ENCODE results near the gene ELF4.

Gene ELF4

GRCh38 chrX:130058652-130059051, 51.6 kb downstream of the ELF4 start:
- in situ Hi-C loops (cut with MboI; ENCODE audit: low pct_unique_long_range_greater_than_20kb, low sequenced_read_pairs), result no loop called here
- DNase-seq, result no peak

DNA sequence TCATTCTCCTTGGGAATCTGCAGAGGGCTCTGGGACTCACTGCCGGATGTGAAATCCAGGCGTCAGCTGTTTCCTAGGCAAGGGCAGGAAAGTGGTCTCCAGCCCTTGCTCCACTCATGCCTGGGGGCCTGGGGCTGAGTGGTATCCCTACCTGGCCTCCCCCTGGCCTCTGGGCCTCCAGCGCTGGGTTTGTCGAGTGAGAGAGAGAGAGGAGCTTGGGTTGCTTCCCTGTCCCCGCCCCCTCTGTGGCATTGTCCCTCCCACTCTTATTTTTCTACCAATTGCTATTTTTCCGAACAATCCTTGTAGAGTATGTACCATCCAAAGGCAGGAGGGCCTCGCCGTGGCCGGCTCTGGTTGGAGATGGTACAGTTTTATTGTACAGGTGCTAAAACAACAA, 53.1 kb downstream of the ELF4 start:
- in situ Hi-C loops (cut with MboI; ENCODE audit: low pct_unique_long_range_greater_than_20kb, low sequenced_read_pairs), result no loop called here
- DNase-seq, result no peak

GRCh38 chrX:130055899-130056298, 54.4 kb downstream of the ELF4 start:
- no peak for DNase-seq
- in situ Hi-C loops (cut with MboI; ENCODE audit: low pct_unique_long_range_greater_than_20kb, low sequenced_read_pairs), result no loop called here

DNA sequence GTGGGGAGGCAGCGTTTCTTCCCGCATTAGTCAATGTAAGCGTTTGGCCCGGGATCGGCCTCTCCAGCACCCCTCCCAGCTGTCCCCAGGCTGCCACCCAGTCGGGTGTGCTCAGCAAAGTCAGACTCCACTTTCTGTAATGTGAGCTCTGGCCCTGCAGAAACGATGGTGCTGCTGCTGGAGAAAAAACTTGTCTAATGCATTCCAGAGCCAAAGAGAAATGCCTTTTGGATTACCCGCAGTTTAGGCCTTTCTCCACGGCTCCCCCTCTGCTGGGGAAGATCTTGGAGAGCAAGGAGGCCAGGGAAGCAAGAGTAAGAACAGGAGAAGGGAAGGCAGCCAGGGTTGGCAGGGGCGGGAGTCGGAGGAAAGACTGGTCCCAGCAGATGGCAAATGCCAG, 55.2 kb downstream of the ELF4 start:
- DNase-seq, result no peak
- in situ Hi-C loops (cut with MboI; ENCODE audit: low pct_unique_long_range_greater_than_20kb, low sequenced_read_pairs), result no loop called here

DNA sequence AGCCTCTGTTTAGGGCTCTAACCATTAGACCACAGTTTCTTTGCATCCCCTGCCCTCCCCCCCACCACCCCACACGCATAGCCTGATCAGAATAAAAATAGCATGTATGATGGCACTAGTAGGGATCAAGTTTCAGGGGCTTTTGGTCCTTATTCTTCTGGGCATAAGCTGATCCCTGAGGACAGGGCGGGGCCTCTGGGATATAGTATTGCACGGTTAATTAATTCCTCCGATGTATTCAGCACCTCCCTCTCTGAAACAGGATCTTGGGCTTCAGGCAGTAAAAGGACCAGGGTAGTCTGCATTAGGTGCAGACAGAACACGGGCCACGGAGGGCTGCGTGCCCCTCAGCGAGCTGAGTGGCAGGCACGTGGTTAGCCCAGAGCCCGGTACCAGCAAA, 57.1 kb downstream of the ELF4 start:
- in situ Hi-C loops (cut with MboI; ENCODE audit: low pct_unique_long_range_greater_than_20kb, low sequenced_read_pairs), result no loop called here

GRCh38 chrX:130051176-130051845, 59.0 kb downstream of the ELF4 start:
- in situ Hi-C loops (cut with MboI; ENCODE audit: low pct_unique_long_range_greater_than_20kb, low sequenced_read_pairs), result no loop called here
- no peak for DNase-seq

More for the DNA sequence above, 57.1 kb downstream of the ELF4 start:
- DNase-seq, result no peak

DNA sequence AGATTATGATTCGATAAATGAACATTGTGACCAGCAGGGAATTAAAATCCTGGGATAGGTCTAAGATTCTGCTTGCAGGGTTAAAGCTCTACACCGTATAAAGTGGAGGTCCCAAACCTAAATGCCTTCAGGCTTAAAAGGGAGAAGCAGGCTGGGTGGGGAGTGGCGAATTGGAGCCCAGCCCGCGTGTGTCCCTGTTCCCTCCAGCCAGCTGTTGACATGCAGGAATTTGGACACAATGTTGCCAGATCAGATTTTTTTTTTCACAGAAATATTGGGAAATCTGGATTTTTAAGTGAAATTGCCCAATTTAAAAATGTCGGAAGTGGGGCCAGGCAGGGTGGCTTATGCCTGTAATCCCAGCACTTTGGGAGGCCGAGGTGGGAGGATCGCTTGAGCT, 60.5 kb downstream of the ELF4 start:
- in situ Hi-C loops (cut with MboI; ENCODE audit: low pct_unique_long_range_greater_than_20kb, low sequenced_read_pairs), result no loop called here
- DNase-seq, result no peak

DNA sequence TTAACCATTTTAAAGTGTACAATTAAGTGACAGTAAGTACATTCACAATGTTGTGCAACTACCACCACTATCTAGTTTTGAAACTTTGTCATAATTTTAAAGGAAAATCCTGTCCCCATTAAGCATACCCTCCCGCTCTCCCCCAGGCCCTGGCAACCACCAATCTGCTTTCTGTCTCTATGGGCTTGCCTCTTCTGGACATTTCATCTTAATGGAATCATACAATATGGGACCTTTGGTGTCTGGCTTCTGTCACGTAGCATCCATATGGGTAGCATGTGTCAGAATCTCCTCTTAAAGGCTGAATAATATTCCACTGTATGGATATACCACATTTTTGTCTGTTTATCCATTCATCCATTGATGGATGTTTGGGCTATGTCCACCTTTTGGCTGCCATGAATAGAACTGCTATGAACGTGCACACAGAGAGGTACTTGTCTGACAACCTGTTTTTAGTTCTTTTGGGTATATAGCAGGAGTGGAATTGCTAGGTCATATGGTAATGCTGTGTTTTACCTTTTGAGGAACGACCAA, 61.5 kb downstream of the ELF4 start:
- DNase-seq, result no peak
- in situ Hi-C loops (cut with MboI; ENCODE audit: low pct_unique_long_range_greater_than_20kb, low sequenced_read_pairs), result no loop called here

DNA sequence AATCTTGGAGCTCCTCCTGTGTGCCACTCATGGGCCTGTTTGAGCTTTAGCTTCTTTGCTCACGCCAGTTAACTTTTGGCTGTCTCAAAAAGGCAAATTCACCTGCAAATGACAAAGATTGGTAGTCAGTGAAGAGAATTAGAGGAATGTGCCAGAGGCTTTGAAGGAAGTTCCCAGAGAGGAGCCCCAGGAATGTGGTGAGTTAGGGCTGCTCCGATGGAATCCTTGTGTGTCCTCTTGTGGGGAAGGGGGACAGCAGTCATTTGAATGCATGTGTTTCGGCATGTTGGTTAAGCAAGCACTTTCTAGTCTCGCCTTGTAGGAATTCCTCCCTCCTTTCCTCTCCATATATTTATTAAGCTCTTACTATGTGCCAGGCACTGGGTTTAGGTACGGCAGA, 62.9 kb downstream of the ELF4 start:
- no peak for DNase-seq
- in situ Hi-C loops (cut with MboI; ENCODE audit: low pct_unique_long_range_greater_than_20kb, low sequenced_read_pairs), result no loop called here

- no peak for DNase-seq
- in situ Hi-C loops (cut with MboI; ENCODE audit: low pct_unique_long_range_greater_than_20kb, low sequenced_read_pairs), result loop anchor here (10.0 kb wide), 1 partner anchor 115 kb away; no protein-coding TSS in a partner anchor
Measured at GRCh38 chrX:130039847-130040246, 70.5 kb downstream of the ELF4 start.

DNA sequence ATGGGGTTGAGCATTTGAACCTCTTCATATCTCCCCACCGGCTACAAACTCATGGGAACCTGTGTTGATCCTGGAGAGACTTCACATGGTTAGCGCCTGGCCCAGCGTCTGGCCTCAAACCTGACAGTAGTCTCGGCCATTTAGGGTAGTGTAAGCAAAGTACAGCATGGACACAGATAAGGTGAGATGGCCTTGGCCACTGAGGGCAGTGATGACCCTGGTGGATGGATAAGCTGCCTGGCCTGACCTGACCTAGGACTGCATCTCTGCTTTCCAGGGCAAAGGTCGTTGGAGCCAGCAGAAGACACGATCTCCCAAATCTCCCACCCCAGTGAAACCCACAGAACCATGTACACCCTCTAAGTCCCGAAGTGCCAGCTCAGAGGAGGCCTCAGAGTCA, 76.1 kb downstream of the ELF4 start:
- in situ Hi-C loops (cut with MboI; ENCODE audit: low pct_unique_long_range_greater_than_20kb, low sequenced_read_pairs), result loop anchor here (10.0 kb wide), 1 partner anchor 109 kb away; no protein-coding TSS in a partner anchor

GRCh38 chrX:130032552-130032951, 77.7 kb downstream of the ELF4 start:
- no peak for DNase-seq
- in situ Hi-C loops (cut with MboI; ENCODE audit: low pct_unique_long_range_greater_than_20kb, low sequenced_read_pairs), result loop anchor here (10.0 kb wide), 1 partner anchor 108 kb away; no protein-coding TSS in a partner anchor

More for the DNA sequence above, 76.1 kb downstream of the ELF4 start:
- DNase-seq, result no peak

- DNase-seq, result no peak
- in situ Hi-C loops (cut with MboI; ENCODE audit: low pct_unique_long_range_greater_than_20kb, low sequenced_read_pairs), result loop anchor here (10.0 kb wide), 1 partner anchor 106 kb away; no protein-coding TSS in a partner anchor
Measured at GRCh38 chrX:130030826-130031225, 79.5 kb downstream of the ELF4 start.

DNA sequence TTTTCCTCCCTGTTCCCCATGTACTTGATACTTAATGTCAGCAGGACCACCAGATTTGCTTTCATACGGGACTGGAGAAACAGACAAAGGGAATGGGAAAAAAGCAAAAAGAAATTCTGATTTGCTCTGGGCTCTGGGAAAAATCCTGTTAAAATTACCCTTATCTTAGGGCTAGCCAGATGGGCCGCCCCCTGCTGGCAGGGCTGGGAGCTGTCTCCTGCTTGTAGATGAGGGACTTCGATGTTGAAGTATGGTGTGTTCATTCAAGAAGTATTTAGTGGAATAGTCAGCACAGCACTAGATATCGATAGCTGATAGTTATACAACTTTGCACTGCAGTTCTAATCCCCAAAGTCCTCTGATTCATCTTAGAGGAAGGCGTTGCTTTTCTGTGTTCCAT, 82.1 kb downstream of the ELF4 start:
- DNase-seq, result peak; percentile 55
- in situ Hi-C loops (cut with MboI; ENCODE audit: low pct_unique_long_range_greater_than_20kb, low sequenced_read_pairs), result no loop called here

GRCh38 chrX:130027569-130027968, 82.7 kb downstream of the ELF4 start:
- no peak for DNase-seq
- in situ Hi-C loops (cut with MboI; ENCODE audit: low pct_unique_long_range_greater_than_20kb, low sequenced_read_pairs), result no loop called here

GRCh38 chrX:130025256-130025655, 85.0 kb downstream of the ELF4 start:
- in situ Hi-C loops (cut with MboI; ENCODE audit: low pct_unique_long_range_greater_than_20kb, low sequenced_read_pairs), result no loop called here
- DNase-seq, result no peak

DNA sequence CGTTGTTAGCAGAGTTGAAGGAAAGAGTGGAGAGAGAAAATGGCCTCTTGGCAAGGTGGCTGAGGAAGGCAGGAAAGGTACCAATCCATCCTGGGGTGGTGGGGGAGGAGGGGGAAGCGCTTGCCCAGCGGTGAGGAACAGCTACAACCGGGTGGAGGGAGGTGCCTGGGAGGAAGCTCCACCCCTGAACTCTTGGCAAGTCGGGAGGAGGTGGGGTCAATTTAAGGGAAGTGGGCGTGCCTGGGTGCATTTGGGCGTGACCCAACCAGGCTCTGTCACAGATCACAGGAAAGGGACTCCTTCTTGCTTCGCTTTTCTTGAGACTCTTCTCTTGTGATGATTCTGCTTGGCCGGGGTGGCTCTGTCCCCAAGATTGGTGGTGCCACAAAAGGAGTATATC, 86.2 kb downstream of the ELF4 start:
- in situ Hi-C loops (cut with MboI; ENCODE audit: low pct_unique_long_range_greater_than_20kb, low sequenced_read_pairs), result no loop called here
- DNase-seq, result peak; percentile 98

DNA sequence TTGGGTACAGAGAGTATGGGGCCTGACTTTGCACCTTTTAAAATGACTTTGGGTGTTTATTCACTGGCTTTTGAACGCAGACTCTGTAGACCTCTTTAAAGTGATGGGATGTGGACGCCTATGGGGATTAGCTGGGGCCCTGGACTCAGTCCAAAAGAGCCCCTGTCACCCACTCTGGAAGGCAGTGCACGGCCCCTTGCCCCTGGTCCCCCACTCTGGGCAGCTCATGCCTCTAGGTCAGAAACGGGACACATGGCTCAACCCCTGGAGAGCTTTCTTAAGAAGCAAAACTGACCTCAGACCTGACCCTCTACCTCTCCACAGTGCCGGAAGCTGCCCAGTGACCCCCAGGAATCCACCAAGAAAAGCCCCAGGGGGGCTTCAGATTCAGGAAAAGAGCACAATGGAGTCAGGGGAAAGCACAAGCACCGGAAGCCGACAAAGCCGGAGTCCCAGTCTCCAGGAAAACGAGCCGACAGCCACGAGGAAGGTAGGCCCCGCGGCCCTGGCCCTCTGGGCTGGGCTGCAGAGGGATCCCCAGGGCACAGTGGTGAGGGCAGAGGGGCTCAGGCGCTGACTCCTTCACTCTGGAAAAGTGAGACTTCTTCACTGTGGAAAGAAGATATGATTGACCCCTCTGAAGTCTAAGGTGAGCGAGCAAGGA, 89.5 kb downstream of the ELF4 start:
- in situ Hi-C loops (cut with MboI; ENCODE audit: low pct_unique_long_range_greater_than_20kb, low sequenced_read_pairs), result no loop called here
- DNase-seq, result no peak

DNA sequence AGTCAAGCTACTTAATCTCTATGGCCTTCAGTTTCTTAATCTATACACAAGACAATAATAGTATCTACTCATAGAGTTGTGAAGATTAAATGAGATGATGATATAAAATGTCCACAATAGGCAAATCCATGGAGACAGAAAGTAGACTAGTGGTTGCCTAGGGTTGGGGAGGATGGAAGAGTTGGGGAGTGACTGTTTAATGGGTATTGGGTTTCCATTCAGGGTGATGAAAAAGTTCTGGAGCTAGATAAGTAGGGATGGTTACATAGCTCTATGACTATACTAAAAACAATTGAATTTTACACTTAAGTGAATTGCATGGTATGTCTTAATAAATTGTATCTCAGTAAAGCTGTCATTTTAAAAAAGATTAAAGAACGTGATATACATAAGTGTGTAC, 92.2 kb downstream of the ELF4 start:
- DNase-seq, result no peak
- in situ Hi-C loops (cut with MboI; ENCODE audit: low pct_unique_long_range_greater_than_20kb, low sequenced_read_pairs), result no loop called here

DNA sequence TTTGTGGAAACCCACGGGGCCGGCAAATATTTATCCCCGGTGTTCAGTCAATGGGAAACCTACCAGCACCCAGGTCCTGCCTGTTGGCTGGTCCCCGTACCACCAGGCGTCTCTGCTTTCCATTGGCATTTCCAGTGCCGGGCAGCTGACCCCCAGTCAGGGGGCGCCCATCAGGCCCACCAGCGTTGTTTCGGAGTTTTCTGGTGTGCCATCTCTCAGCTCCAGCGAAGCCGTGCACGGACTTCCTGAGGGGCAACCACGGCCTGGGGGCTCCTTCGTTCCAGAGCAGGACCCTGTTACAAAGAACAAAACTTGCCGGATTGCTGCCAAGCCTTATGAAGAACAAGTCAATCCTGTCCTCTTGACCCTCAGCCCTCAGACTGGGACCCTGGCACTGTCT, 95.1 kb downstream of the ELF4 start:
- in situ Hi-C loops (cut with MboI; ENCODE audit: low pct_unique_long_range_greater_than_20kb, low sequenced_read_pairs), result no loop called here
- no peak for DNase-seq
